Stimulated activated CD4-positive, alpha-beta T cell treated with anti-CD3 and anti-CD28 coated beads, Interleukin-1b, Interleukin-23, amount 100 ng/mL, for 4 hours (primary cell): Measurements from ENCODE around the gene ATP2A1.
A peak's percentile ranks its signal among the peaks of the same experiment; 100 is the strongest.
"Not testable (repeated sequence)": the region's sequence is repeated elsewhere in the genome, so short reads cannot be mapped to it uniquely, and the experiment has no call there.

Experiments
- DNase-seq, 2 donors: peaks; one replicate each; pipeline ENCODE4 v3.0.0-alpha.2; 2020; ENCODE audit warnings: low read depth in 2 of 2

The ATP2A1 gene

GRCh38 chr16:28935924-28936783 lies 57.9 kb downstream of the ATP2A1 start:
- DNase-seq, result peak; percentile 74 to 79

GRCh38 chr16:28936784-28937155 lies 58.5 kb downstream of the ATP2A1 start:
- DNase-seq, result no peak

- DNase-seq, result no peak
Measured at GRCh38 chr16:28937222-28937876, 59.1 kb downstream of the ATP2A1 start.

- no peak for DNase-seq
Measured at GRCh38 chr16:28938721-28939120, 60.4 kb downstream of the ATP2A1 start.

- not testable (repeated sequence) for DNase-seq
Measured at GRCh38 chr16:28939825-28940224, 61.5 kb downstream of the ATP2A1 start.

- DNase-seq, result no peak
Measured at GRCh38 chr16:28943281-28943680, 65.0 kb downstream of the ATP2A1 start.

GRCh38 chr16:28946681-28947080 lies 68.4 kb downstream of the ATP2A1 start:
- DNase-seq, result no peak

- DNase-seq, result peak; percentile 99 to 100
Measured at GRCh38 chr16:28950648-28951409, 72.5 kb downstream of the ATP2A1 start, which contains the start of gene NFATC2IP. TSS of gene NFATC2IP (plus strand) at chr16:28950937. CDS start at chr16:28951012, 75 bp downstream.

GRCh38 chr16:28951410-28951943 lies 73.2 kb downstream of the ATP2A1 start:
- DNase-seq, result no peak
